ENCODE results near the gene TRAPPC5. TPM values are rescaled to one million over a fixed set of nuclear protein-coding genes. Genes with fewer than 3 reads are reported as not detected.

Gene TRAPPC5
- total and polyA plus RNA-seq, 10 of the 15 experiments (the other 5 are each of a cell fraction or from before 2014, with no cell fraction given) = 4.2 to 210 (median 89.1) TPM

GRCh38 chr19:7635670-7636069 is 45.0 kb upstream of the TRAPPC5 start:
- ChIA-PET POLR2A (interaction anchor here (0.6 kb wide), 1 partner anchor 558 kb away, joined by 4 read pairs; no protein-coding TSS in a partner anchor), SMC1A (ENCODE audit: uncharacterized antibody, unreplicated experiment) (no interaction called here), RAD21 (ENCODE audit: unreplicated experiment) (no interaction called here), CTCF (interaction anchor here (0.7 to 0.8 kb wide), 2 partner anchors 67 to 107 kb away, joined by 3 to 4 read pairs; no protein-coding TSS in a partner anchor)
- DNase-seq (ENCODE audit: low read depth, low spot score) (no peak), ATAC-seq (no peak), FAIRE-seq (no peak)
- BruUV-seq (replicated peaks) = no TSS peak
- H4K20me1 ChIP-seq (ENCODE audit: control insufficient read depth, insufficient read depth) = no peaks in the 10 kb centered on the region
- no peaks in the 10 kb centered on the region for H3K27me3 ChIP-seq (replicated peaks in 1 of 2; ENCODE audit: control insufficient read depth in 2 of 2, insufficient read depth in 2 of 2, low read length in 1 of 2)
- TF ChIP-seq MEF2B (IDR thresholded peaks at IDR 0.05; ENCODE audit: partially characterized antibody, poor library complexity, severe bottlenecking) = no peak
- TF ChIP-seq YBX1 (IDR thresholded peaks at IDR 0.05) = no peak
- TF ChIP-seq PRDM15 (CRISPR knock-in tag; IDR thresholded peaks at IDR 0.05) = no peak
- no peak for TF ChIP-seq ZBTB33 (IDR thresholded peaks at IDR 0.05)
- no peak for TF ChIP-seq RELB (IDR thresholded peaks at IDR 0.05; ENCODE audit: low read depth)
- TF ChIP-seq CUX1 (IDR thresholded peaks at IDR 0.05; ENCODE audit: insufficient replicate concordance, low read depth, low read length) = no peak
- TF ChIP-seq SMC3 (IDR thresholded peaks at IDR 0.05; ENCODE audit: borderline replicate concordance, low read length) = no peak
- H3K9ac ChIP-seq (ENCODE audit: control insufficient read depth, insufficient read depth, low read length) = no peak overlapping the region
- in situ Hi-C loops (cut with MboI) (no loop called here), intact Hi-C loops (cut with micrococcal nuclease; ENCODE audit: unreplicated experiment) (no loop called here)
- whole genome bisulfite sequencing (ENCODE audit: insufficient coverage, insufficient replicate concordance, low lambda C conversion rate, missing lambda C conversion rate) = 87% methylated on average over 6 of the region's 6 CpGs
- no peak overlapping the region for H3K27ac ChIP-seq (ENCODE audit: control insufficient read depth, insufficient read depth)
- no peaks in the 10 kb centered on the region for H3K9me3 ChIP-seq (replicated peaks; ENCODE audit: control insufficient read depth, insufficient read depth, low read length)
- peaks cover 18% of the 10 kb centered on the region for H3K79me2 ChIP-seq (ENCODE audit: control insufficient read depth, insufficient read depth, low read length)
- peaks cover 0 to 6% of the 10 kb centered on the region in 2 experiments; a peak in 1 of 4 replicates for H3K36me3 ChIP-seq (ENCODE audit: control insufficient read depth in 2 of 2, insufficient read depth in 2 of 2, low read length in 1 of 2)
- H3K4me2 ChIP-seq (ENCODE audit: control insufficient read depth, insufficient read depth) = no peak overlapping the region
- H3K4me3 ChIP-seq = no peak overlapping the region
- no peak overlapping the region for H2AFZ ChIP-seq (ENCODE audit: control insufficient read depth, low read depth, low read length)
- H3K4me1 ChIP-seq (ENCODE audit: control insufficient read depth, insufficient read depth, low read length) = peaks cover 15% of the 10 kb centered on the region

Measured in GM12878 (cell line).